ENCODE results near the gene UMPS. TPM values are rescaled to one million over a fixed set of nuclear protein-coding genes. Genes with fewer than 3 reads are reported as not detected.
"Not testable (repeated sequence)": the region's sequence is repeated elsewhere in the genome, so short reads cannot be mapped to it uniquely, and the experiment has no call there.

The UMPS gene
- total RNA-seq, 1 experiment from 2014 or later, result 45.4 TPM

DNA sequence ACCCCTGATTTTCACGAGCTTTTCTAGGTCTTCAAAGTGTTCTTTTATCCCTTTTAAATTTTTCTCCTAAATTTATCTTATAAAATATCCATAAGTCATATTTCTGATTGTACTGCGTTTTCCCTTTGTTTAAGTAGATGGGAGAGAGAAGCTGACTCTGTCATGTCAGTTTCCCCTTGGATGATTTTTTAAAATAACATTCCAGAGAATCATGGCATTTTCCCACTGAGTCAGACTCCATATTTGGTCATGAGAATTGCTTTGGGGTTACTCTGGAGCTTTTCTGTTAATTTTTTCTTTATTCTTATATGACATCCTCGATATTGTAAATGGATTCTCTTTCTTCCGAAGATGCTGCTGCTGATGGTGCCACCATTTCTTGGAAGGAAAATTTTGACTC is 28.6 kb upstream of the UMPS start:
- ATAC-seq (no peak), DNase-seq (ENCODE audit: low spot score) (no peak)
- H3K9me3 Mint-ChIP-seq, result no peaks in the 10 kb centered on the region
- no peaks in the 10 kb centered on the region for H3K36me3 Mint-ChIP-seq
- no peak overlapping the region for H3K4me3 Mint-ChIP-seq
- TF ChIP-seq FOXJ3 (CRISPR knock-in tag; IDR thresholded peaks at IDR 0.05; ENCODE audit: borderline replicate concordance), result no peak
- no peak for TF ChIP-seq OVOL2 (CRISPR knock-in tag; IDR thresholded peaks at IDR 0.05; ENCODE audit: borderline replicate concordance)
- no peak overlapping the region for H3K27ac Mint-ChIP-seq
- POLR2A ChIA-PET, result no interaction called here
- peaks cover 13% of the 10 kb centered on the region for H3K4me1 Mint-ChIP-seq
- CTCF ChIA-PET, result interaction anchor here (0.7 to 1.8 kb wide), 5 partner anchors 9 to 1567 kb away, joined by 3 to 9 read pairs (median 3); no protein-coding TSS in a partner anchor
- no peaks in the 10 kb centered on the region; the same call in 1 of the 2 replicates for H3K27me3 Mint-ChIP-seq (ENCODE audit: low read depth)

DNA sequence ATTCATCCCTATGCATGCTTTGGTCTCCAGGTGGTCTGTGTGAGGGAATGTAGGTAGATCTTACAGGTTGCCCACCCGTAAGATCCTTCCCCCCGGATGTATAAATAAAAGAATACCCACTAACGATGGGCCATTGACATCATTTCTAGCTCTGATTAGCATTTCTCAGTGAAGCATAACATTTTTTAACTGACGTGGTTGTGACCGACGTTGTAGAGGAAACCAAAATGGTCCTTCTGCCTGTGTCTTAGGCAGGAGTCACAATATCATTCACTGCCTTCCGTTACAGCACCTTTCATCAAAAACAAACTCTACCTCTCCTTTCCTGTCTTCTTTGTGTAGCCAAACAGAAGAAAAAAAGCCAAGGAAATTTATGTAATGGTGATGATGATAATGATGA is 27.3 kb upstream of the UMPS start:
- no peak for TF ChIP-seq NFATC4 (CRISPR knock-in tag; IDR thresholded peaks at IDR 0.05)
- ChIA-PET POLR2A (no interaction called here), CTCF (no interaction called here)
- no peak overlapping the region for H3K27ac Mint-ChIP-seq
- H3K4me3 Mint-ChIP-seq, result no peak overlapping the region
- no peaks in the 10 kb centered on the region for H3K27me3 Mint-ChIP-seq (ENCODE audit: low read depth)
- no peaks in the 10 kb centered on the region; the same call in none of the 2 replicates for H3K36me3 Mint-ChIP-seq
- peaks cover 4% of the 10 kb centered on the region for H3K9me3 Mint-ChIP-seq
- ATAC-seq, result no peak
- peaks cover 20% of the 10 kb centered on the region for H3K4me1 Mint-ChIP-seq
- DNase-seq (ENCODE audit: low spot score), result no peak

DNA sequence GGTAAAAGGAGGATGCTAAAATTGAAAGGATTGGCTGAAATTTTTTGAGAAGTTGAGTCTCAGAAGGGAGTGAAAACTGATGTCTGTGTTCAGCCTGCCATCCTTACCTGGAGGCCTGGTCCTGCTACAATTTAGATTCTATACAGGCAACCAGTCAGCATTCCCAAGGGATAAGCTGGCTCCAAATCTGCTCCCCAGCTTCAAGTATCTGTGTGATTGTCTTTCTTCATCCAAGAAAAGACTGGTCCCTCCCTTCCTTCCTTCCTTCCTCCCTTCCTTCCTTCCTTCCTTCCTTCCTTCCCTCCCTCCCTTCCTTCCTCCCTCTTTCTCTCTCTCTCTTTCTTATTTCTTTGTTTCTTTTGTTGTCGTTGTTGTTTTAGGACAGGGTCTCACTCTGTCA is 24.7 kb upstream of the UMPS start:
- ChIA-PET POLR2A (no interaction called here), CTCF (interaction anchor here (0.9 to 1.1 kb wide), 3 partner anchors 140 to 196 kb away, joined by 3 to 4 read pairs (median 3); no protein-coding TSS in a partner anchor)
- Mint-ChIP-seq H3K4me1 (peaks cover 27% of the 10 kb centered on the region), H3K4me3 (no peak overlapping the region), H3K27me3 (ENCODE audit: low read depth) (no peaks in the 10 kb centered on the region), H3K27ac (no peak overlapping the region), H3K36me3 (peaks cover 7% of the 10 kb centered on the region), H3K9me3 (peaks cover 15% of the 10 kb centered on the region)
- ATAC-seq (no peak), DNase-seq (ENCODE audit: low spot score) (no peak)
- TF ChIP-seq TCF7 (CRISPR knock-in tag; IDR thresholded peaks at IDR 0.05; ENCODE audit: low read depth), result no peak
- TF ChIP-seq, protein P1, sequence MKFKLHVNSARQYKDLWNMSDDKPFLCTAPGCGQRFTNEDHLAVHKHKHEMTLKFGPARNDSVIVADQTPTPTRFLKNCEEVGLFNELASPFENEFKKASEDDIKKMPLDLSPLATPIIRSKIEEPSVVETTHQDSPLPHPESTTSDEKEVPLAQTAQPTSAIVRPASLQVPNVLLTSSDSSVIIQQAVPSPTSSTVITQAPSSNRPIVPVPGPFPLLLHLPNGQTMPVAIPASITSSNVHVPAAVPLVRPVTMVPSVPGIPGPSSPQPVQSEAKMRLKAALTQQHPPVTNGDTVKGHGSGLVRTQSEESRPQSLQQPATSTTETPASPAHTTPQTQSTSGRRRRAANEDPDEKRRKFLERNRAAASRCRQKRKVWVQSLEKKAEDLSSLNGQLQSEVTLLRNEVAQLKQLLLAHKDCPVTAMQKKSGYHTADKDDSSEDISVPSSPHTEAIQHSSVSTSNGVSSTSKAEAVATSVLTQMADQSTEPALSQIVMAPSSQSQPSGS (CRISPR knock-in tag; IDR thresholded peaks at IDR 0.05; ENCODE audit: borderline replicate concordance, low read depth), result no peak
- TF ChIP-seq, protein P2, sequence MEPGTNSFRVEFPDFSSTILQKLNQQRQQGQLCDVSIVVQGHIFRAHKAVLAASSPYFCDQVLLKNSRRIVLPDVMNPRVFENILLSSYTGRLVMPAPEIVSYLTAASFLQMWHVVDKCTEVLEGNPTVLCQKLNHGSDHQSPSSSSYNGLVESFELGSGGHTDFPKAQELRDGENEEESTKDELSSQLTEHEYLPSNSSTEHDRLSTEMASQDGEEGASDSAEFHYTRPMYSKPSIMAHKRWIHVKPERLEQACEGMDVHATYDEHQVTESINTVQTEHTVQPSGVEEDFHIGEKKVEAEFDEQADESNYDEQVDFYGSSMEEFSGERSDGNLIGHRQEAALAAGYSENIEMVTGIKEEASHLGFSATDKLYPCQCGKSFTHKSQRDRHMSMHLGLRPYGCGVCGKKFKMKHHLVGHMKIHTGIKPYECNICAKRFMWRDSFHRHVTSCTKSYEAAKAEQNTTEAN (CRISPR knock-in tag; IDR thresholded peaks at IDR 0.05), result no peak

DNA sequence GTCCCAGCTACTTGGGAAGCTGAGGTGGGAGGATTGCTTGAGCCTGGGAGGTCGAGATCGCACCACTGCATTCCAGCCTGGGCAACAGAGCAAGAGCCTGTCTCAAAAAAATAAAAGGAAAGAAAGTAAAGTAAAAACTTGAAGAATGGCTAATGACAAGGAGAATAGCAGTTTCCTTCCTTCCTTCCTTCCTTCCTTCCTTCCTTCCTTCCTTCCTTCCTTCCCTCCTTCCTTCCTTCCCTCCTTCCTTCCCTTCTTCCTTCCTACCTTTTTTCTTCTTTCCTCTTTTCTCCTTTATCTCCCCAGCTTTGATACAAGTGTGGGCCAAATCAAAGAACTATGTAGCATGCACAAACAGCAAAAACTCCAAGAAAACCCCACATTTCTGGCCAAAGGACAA is 23.0 kb upstream of the UMPS start:
- POLR2A ChIA-PET, result not testable (repeated sequence)

DNA sequence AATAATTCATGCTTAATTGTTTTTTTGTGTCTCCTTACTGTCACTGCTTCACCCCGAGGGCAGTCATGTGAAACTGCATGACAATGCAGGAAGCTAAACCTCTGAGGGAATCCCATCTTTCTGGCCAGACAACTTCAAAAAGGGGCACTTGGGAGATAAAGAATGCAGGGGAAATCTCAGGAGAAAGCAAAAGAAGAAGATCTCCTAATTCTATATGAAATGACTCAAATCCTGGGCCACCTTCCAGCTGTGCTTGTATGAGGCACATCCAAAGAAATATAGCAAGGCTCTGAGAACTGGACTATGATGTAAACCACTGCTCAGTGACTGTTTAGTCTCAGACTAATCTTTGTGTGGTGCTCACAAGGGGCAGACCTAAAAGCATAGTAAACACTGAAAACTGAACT is 22.6 kb upstream of the UMPS start:
- Mint-ChIP-seq H3K4me1 (peaks cover 20% of the 10 kb centered on the region), H3K4me3 (no peak overlapping the region), H3K9me3 (peaks cover 15% of the 10 kb centered on the region), H3K36me3 (peaks cover 7% of the 10 kb centered on the region), H3K27ac (peak overlapping the region; percentile 97), H3K27me3 (ENCODE audit: low read depth) (no peaks in the 10 kb centered on the region)
- CTCF ChIA-PET, result interaction anchor here (1.0 to 1.1 kb wide), 2 partner anchors 23 to 148 kb away, joined by 3 read pairs; no protein-coding TSS in a partner anchor
- DNase-seq (ENCODE audit: low spot score) (no peak), ATAC-seq (peak; percentile 87)
- POLR2A ChIA-PET, result no interaction called here
- 0 out of 2 replicates have a peak, but pooled peaks have one; percentile 16 for TF ChIP-seq ETV6 (CRISPR knock-in tag; IDR thresholded peaks at IDR 0.05)
- TF ChIP-seq, protein P3, sequence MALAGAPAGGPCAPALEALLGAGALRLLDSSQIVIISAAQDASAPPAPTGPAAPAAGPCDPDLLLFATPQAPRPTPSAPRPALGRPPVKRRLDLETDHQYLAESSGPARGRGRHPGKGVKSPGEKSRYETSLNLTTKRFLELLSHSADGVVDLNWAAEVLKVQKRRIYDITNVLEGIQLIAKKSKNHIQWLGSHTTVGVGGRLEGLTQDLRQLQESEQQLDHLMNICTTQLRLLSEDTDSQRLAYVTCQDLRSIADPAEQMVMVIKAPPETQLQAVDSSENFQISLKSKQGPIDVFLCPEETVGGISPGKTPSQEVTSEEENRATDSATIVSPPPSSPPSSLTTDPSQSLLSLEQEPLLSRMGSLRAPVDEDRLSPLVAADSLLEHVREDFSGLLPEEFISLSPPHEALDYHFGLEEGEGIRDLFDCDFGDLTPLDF (CRISPR knock-in tag; IDR thresholded peaks at IDR 0.05), result no peak

More for the DNA sequence above, 23.0 kb upstream of the UMPS start:
- CTCF ChIA-PET, result interaction anchor here (1.0 to 1.1 kb wide), 2 partner anchors 22 to 148 kb away, joined by 3 read pairs; no protein-coding TSS in a partner anchor
- not testable (repeated sequence) for H3K27me3 Mint-ChIP-seq (ENCODE audit: low read depth); H3K36me3 Mint-ChIP-seq; H3K4me3 Mint-ChIP-seq; DNase-seq (ENCODE audit: low spot score); ATAC-seq
- Mint-ChIP-seq H3K9me3 (peaks cover 15% of the 10 kb centered on the region), H3K27ac (peak overlapping the region; percentile 97), H3K4me1 (peaks cover 22% of the 10 kb centered on the region)
- TF ChIP-seq ZNF121 (CRISPR knock-in tag; IDR thresholded peaks at IDR 0.05), result peak; percentile 65; the same call in 1 of the 2 replicates

Measured in WTC11 (cell line).